Neural cell (in vitro differentiated cells): ENCODE results near the gene RNASE11. TPM values are rescaled to one million over a fixed set of nuclear protein-coding genes. Genes with fewer than 3 reads are reported as not detected.

Source experiments
- H2AFZ ChIP-seq: fragments of 200-600, 300-800 bp; sonication (generic), shearing (Covaris generic); 2 replicates; pipeline ENCODE4 v1.6.0; 2014; ENCODE audit warnings: low read depth, mild to moderate bottlenecking, antibody characterized with exemption, low read length, moderate library complexity
- H3F3A ChIP-seq: fragments of 200-600 bp; shearing (Covaris generic); 2 replicates; pipeline ENCODE4 v1.6.1; 2016; ENCODE audit warnings: mild to moderate bottlenecking, moderate library complexity, mixed read lengths, antibody characterized with exemption, low read length; ENCODE audit not compliant: insufficient read depth, poor library complexity, severe bottlenecking
- H3K27ac ChIP-seq: fragments of 200-600, 300-800 bp; sonication (generic), shearing (Covaris generic); 2 replicates; pipeline ENCODE4 v1.5.1; 2014; ENCODE audit warnings: mild to moderate bottlenecking, low read length, moderate library complexity
- H3K27me3 ChIP-seq: fragments of 300-800, 200-600 bp; sonication (generic), shearing (Covaris generic); 2 replicates; pipeline ENCODE4 v1.6.0; 2014; ENCODE audit warnings: mild to moderate bottlenecking, low read depth, low read length, moderate library complexity; ENCODE audit not compliant: insufficient read depth
- H3K36me3 ChIP-seq: fragments of 300-800, 200-600 bp; sonication (generic), shearing (Covaris generic); 2 replicates; pipeline ENCODE4 v1.5.1; 2014; ENCODE audit warnings: mild to moderate bottlenecking, antibody characterized with exemption, low read length, moderate library complexity; ENCODE audit not compliant: insufficient read depth
- H3K4me2 ChIP-seq: fragments of 300-800, 200-600 bp; sonication (generic), shearing (Covaris generic); 2 replicates; pipeline ENCODE4 v1.6.0; 2014; ENCODE audit warnings: mild to moderate bottlenecking, low read length
- H3K4me3 ChIP-seq: fragments of 300-800, 200-600 bp; sonication (generic), shearing (Covaris generic); 2 replicates; pipeline ENCODE4 v1.5.1; 2014; ENCODE audit warnings: mild to moderate bottlenecking, low read length, moderate library complexity
- H3K79me2 ChIP-seq: fragments of 200-600 bp; shearing (Covaris generic); replicated peaks from 2 replicates; pipeline ENCODE4 v1.6.0; 2014; ENCODE audit warnings: mild to moderate bottlenecking, low read length, moderate library complexity; ENCODE audit not compliant: insufficient read depth
- H3K9ac ChIP-seq: fragments of 300-800, 200-600 bp; sonication (generic), shearing (Covaris generic); 2 replicates; pipeline ENCODE4 v1.6.1; 2016; ENCODE audit warnings: mild to moderate bottlenecking, low read length, mixed read lengths
- H3K9me2 ChIP-seq: fragments of 200-600 bp; shearing (Covaris generic); 2 replicates; pipeline ENCODE4 v1.6.1; 2016; ENCODE audit warnings: mild to moderate bottlenecking, low read length, mixed read lengths; ENCODE audit not compliant: insufficient read depth
- H3K9me3 ChIP-seq: fragments of 200-600, 300-800 bp; sonication (generic), shearing (Covaris generic); 2 replicates; pipeline ENCODE4 v1.6.1; 2016; ENCODE audit warnings: mild to moderate bottlenecking, mixed run types, low read length, moderate library complexity, mixed read lengths
- H4K20me1 ChIP-seq: fragments of 200-600 bp; shearing (Covaris generic); 2 replicates; pipeline ENCODE4 v1.6.1; 2016; ENCODE audit warnings: mild to moderate bottlenecking, mixed run types; ENCODE audit not compliant: insufficient read depth
- EP300 ChIP-seq: fragments of 450-650 bp; conservative IDR thresholded peaks from 2 replicates; pipeline ENCODE4 v1.6.1; 2014; ENCODE audit warnings: antibody characterized with exemption, mild to moderate bottlenecking, moderate library complexity; ENCODE audit not compliant: poor library complexity, severe bottlenecking
- EZH2 ChIP-seq: fragments of 200-600, 300-800 bp; shearing (Covaris generic), sonication (generic); IDR thresholded peaks from 2 replicates; pipeline ENCODE4 v1.6.1; 2014; ENCODE audit warnings: antibody characterized with exemption, low read length, borderline replicate concordance, mild to moderate bottlenecking; ENCODE audit not compliant: insufficient read depth, poor library complexity, severe bottlenecking
- MXI1 ChIP-seq: fragments of 450-650 bp; conservative IDR thresholded peaks from 2 replicates; pipeline ENCODE4 v1.6.1; 2014; ENCODE audit warnings: antibody characterized with exemption, mild to moderate bottlenecking; ENCODE audit not compliant: poor library complexity, severe bottlenecking
- POLR2AphosphoS5 ChIP-seq: IDR thresholded peaks from 2 replicates; pipeline ENCODE4 v1.6.1; 2012
- RAD21 ChIP-seq: fragments of 450-650 bp; conservative IDR thresholded peaks from 2 replicates; pipeline ENCODE4 v1.6.1; 2014; ENCODE audit warnings: antibody characterized with exemption, mild to moderate bottlenecking, moderate library complexity
- REST ChIP-seq: IDR thresholded peaks from 2 replicates; pipeline ENCODE4 v1.6.1; 2012; ENCODE audit warnings: borderline replicate concordance
- SMC3 ChIP-seq: fragments of 450-650 bp; conservative IDR thresholded peaks from 2 replicates; pipeline ENCODE4 v1.6.1; 2014; ENCODE audit warnings: antibody characterized with exemption, mild to moderate bottlenecking, moderate library complexity; ENCODE audit not compliant: poor library complexity
- TAF1 ChIP-seq: IDR thresholded peaks from 2 replicates; pipeline ENCODE4 v1.6.1; 2012; ENCODE audit warnings: low read depth
- polyA plus RNA-seq: library from polyadenylated mRNA; depleted of rRNA; stranded (reverse); fragments of >200 nt; gene quantifications from 2 replicates; pipeline ENCODE4 v1.2.3, GENCODE V29; 2014
- TF ChIP-seq, protein P1 (sequence below): fragments of 450-650 bp; IDR thresholded peaks from 2 replicates; pipeline ENCODE4 v1.5.1; 2014; ENCODE audit warnings: antibody characterized with exemption, mild to moderate bottlenecking, moderate library complexity; ENCODE audit not compliant: poor library complexity, severe bottlenecking

The RNASE11 gene
- polyA plus RNA-seq, 1 donor from 2014 or later = not detected

- no peak overlapping the region for H3K27ac ChIP-seq
- H3K36me3 ChIP-seq = no peaks in the 10 kb centered on the region
- no peaks in the 10 kb centered on the region for H3K9me2 ChIP-seq
- peaks cover 91% of the 10 kb centered on the region for H3K27me3 ChIP-seq
- H4K20me1 ChIP-seq = no peaks in the 10 kb centered on the region
- H3K4me3 ChIP-seq = peak overlapping the region; percentile 69
- no peak for TF ChIP-seq TAF1
- no peak for TF ChIP-seq REST
- no peak for TF ChIP-seq SMC3
- TF ChIP-seq POLR2AphosphoS5 = no peak
- no peak for TF ChIP-seq MXI1
- no peak for TF ChIP-seq EZH2
- TF ChIP-seq, protein P1, sequence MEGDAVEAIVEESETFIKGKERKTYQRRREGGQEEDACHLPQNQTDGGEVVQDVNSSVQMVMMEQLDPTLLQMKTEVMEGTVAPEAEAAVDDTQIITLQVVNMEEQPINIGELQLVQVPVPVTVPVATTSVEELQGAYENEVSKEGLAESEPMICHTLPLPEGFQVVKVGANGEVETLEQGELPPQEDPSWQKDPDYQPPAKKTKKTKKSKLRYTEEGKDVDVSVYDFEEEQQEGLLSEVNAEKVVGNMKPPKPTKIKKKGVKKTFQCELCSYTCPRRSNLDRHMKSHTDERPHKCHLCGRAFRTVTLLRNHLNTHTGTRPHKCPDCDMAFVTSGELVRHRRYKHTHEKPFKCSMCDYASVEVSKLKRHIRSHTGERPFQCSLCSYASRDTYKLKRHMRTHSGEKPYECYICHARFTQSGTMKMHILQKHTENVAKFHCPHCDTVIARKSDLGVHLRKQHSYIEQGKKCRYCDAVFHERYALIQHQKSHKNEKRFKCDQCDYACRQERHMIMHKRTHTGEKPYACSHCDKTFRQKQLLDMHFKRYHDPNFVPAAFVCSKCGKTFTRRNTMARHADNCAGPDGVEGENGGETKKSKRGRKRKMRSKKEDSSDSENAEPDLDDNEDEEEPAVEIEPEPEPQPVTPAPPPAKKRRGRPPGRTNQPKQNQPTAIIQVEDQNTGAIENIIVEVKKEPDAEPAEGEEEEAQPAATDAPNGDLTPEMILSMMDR = no peak
- no peak for TF ChIP-seq RAD21
- TF ChIP-seq EP300 = no peak
- no peaks in the 10 kb centered on the region for H3F3A ChIP-seq
- peak overlapping the region; percentile 6 for H3K9ac ChIP-seq
- no peak overlapping the region for H2AFZ ChIP-seq
- H3K79me2 ChIP-seq = no peaks in the 10 kb centered on the region
- H3K9me3 ChIP-seq = no peaks in the 10 kb centered on the region
- H3K4me2 ChIP-seq = peak overlapping the region; percentile 81
These were observed 43.5 kb upstream of the RNASE11 start for GRCh38 chr14:20631023-20631879.

DNA sequence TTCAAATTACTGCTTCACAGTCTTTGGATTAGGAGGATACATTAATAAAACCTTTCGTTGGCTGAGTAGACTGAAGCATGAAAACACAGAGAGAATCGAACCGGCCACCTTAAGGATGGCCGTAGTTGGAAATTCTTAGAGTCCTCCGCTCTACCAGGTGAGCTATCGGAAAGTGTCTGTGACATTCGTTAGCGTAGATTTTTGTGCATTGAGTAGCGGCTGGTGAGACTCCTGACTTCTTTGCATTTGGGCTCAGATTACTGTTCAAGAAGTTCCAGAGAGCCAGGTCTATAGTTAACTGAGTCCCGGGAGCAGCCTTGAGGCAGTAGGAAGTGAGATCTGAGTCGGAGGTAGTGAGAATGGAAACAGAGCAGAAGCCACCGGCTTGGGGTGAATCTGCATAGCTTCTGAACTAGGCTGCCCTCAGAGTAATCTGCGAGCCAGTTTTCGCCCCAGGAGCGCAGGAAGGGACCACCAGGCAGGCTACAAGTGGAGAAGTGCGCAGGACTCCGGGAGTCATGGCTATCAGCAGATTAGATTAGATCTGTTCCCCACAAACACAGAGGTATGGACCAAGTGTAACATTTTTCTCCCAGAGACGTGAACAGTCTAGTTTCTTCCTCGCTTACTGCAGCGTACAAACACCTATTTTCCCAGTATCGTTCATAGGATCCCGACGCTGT, 42.7 kb upstream of the RNASE11 start:
- no peak overlapping the region for H3K9ac ChIP-seq
- no peaks in the 10 kb centered on the region for H3K36me3 ChIP-seq
- H3K9me3 ChIP-seq = no peaks in the 10 kb centered on the region
- TF ChIP-seq, protein P1 = no peak
- TF ChIP-seq EP300 = no peak
- no peak for TF ChIP-seq EZH2
- no peak for TF ChIP-seq POLR2AphosphoS5
- no peak for TF ChIP-seq SMC3
- TF ChIP-seq RAD21 = no peak
- TF ChIP-seq REST = no peak
- no peak for TF ChIP-seq MXI1
- no peak for TF ChIP-seq TAF1
- H3F3A ChIP-seq = no peaks in the 10 kb centered on the region
- no peaks in the 10 kb centered on the region for H3K79me2 ChIP-seq
- H3K9me2 ChIP-seq = no peaks in the 10 kb centered on the region
- peak overlapping the region; percentile 81 for H3K4me2 ChIP-seq
- peaks cover 99% of the 10 kb centered on the region for H3K27me3 ChIP-seq
- H3K27ac ChIP-seq = no peak overlapping the region
- peak overlapping the region; percentile 69 for H3K4me3 ChIP-seq
- no peaks in the 10 kb centered on the region for H4K20me1 ChIP-seq
- H2AFZ ChIP-seq = no peak overlapping the region
